K562 (cell line): Measurements from ENCODE around the gene LCN1. TPM values are rescaled to one million over a fixed set of nuclear protein-coding genes. Genes with fewer than 3 reads are reported as not detected.

Experiments
- ARID2 ChIP-seq: fragments of 450-650 bp; IDR thresholded peaks from 2 replicates; pipeline ENCODE4 v1.6.1; 2017; ENCODE audit warnings: antibody characterized with exemption, mild to moderate bottlenecking
- CBFB ChIP-seq: sonication (generic); formaldehyde crosslinking; IDR thresholded peaks from 2 replicates; pipeline ENCODE4 v1.4.0; 2020; ENCODE audit warnings: mild to moderate bottlenecking, missing genetic modification reagents
- CBX1 ChIP-seq: sonication (generic); IDR thresholded peaks from 2 replicates; pipeline ENCODE4 v1.6.1; 2016; ENCODE audit warnings: antibody characterized with exemption, low read depth, mild to moderate bottlenecking
- CEBPG ChIP-seq, 3 experiments: fragments of 200-800 bp in 1 of 3; sonication (Bioruptor generic) in 1 of 3; sonication (generic) in 1 of 3; formaldehyde crosslinking in 1 of 3; IDR thresholded peaks in 2 of 3; conservative IDR thresholded peaks in 1 of 3; 2 replicates each; pipeline versions ENCODE4 v1.6.1 to v1.8.0; 2016 to 2022; ENCODE audit warnings: missing compliant biosample characterization in 2 of 3, missing genetic modification characterization in 2 of 3, mild to moderate bottlenecking in 1 of 3, missing genetic modification reagents in 1 of 3
- CREBBP ChIP-seq: IDR thresholded peaks from one replicate; pipeline ENCODE4 v1.6.1; 2012; ENCODE audit warnings: low read depth, mild to moderate bottlenecking, control low read depth, inconsistent platforms, low read length
- ESRRB ChIP-seq: fragments of 250-450 bp; sonication (Bioruptor Pico); IDR thresholded peaks from 2 replicates; pipeline ENCODE4 v1.5.0; 2020; ENCODE audit warnings: mild to moderate bottlenecking, moderate library complexity, borderline replicate concordance
- ETV5 ChIP-seq: sonication (generic); formaldehyde crosslinking; IDR thresholded peaks from 2 replicates; pipeline ENCODE4 v1.4.0; 2020; ENCODE audit warnings: low read depth, mild to moderate bottlenecking, missing genetic modification reagents
- GTF2A2 ChIP-seq: IDR thresholded peaks from 2 replicates; pipeline ENCODE4 v1.6.1; 2016; ENCODE audit warnings: mild to moderate bottlenecking, missing genetic modification characterization, missing compliant biosample characterization
- JUN ChIP-seq, 2 experiments: sonication (generic) in 1 of 2; formaldehyde crosslinking in 1 of 2; IDR thresholded peaks; 2 replicates each; pipeline versions ENCODE4 v1.6.1 to v1.8.0; 2012 to 2022; ENCODE audit warnings: borderline replicate concordance in 2 of 2, mild to moderate bottlenecking in 2 of 2, improper control_type of control experiment in 1 of 2, low read depth in 1 of 2, low read length in 1 of 2, missing genetic modification reagents in 1 of 2
- KHSRP ChIP-seq: fragments of 450-650 bp; IDR thresholded peaks from 2 replicates; pipeline ENCODE4 v1.6.1; 2017
- MBD2 ChIP-seq: sonication (generic); IDR thresholded peaks from 2 replicates; pipeline ENCODE4 v1.6.1; 2016; ENCODE audit warnings: low read depth, borderline replicate concordance
- PRPF4 ChIP-seq: fragments of 200-400 bp; formaldehyde crosslinking; IDR thresholded peaks from one replicate; pipeline ENCODE4 v1.6.1; 2017; ENCODE audit warnings: low read length, low read depth, mild to moderate bottlenecking; ENCODE audit not compliant: insufficient read depth, poor library complexity, severe bottlenecking
- SLC30A9 ChIP-seq: fragments of 250-450 bp; sonication (Bioruptor Pico); IDR thresholded peaks from 2 replicates; pipeline ENCODE4 v1.8.0; 2022; ENCODE audit warnings: mild to moderate bottlenecking, moderate library complexity
- SMARCB1 ChIP-seq: IDR thresholded peaks from 2 replicates; pipeline ENCODE4 v1.6.1; 2011; ENCODE audit warnings: improper control_type of control experiment, low read depth; ENCODE audit not compliant: insufficient read length
- ZKSCAN8 ChIP-seq: fragments of 200-800 bp; sonication (Bioruptor generic); IDR thresholded peaks from 2 replicates; pipeline ENCODE4 v1.6.1; 2016; ENCODE audit warnings: missing genetic modification characterization, missing compliant biosample characterization
- ZNF124 ChIP-seq: sonication (generic); formaldehyde crosslinking; IDR thresholded peaks from 2 replicates; pipeline ENCODE4 v1.8.1; 2022; ENCODE audit warnings: missing genetic modification reagents
- ZNF174 ChIP-seq: fragments of 250-450 bp; sonication (Bioruptor Pico); IDR thresholded peaks from 2 replicates; pipeline ENCODE4 v1.4.0; 2020; ENCODE audit warnings: mild to moderate bottlenecking
- ZNF75A ChIP-seq: fragments of 450-650 bp; formaldehyde crosslinking; IDR thresholded peaks from 2 replicates; pipeline ENCODE4 v1.4.0; 2020; ENCODE audit warnings: mild to moderate bottlenecking
- polyA plus RNA-seq, 8 experiments: library from polyadenylated mRNA; depleted of rRNA in 4 of 8; stranded (reverse) in 5 of 8; unstranded in 3 of 8; fragments of >200 nt; fragmentation: Nextera tagmentation in 2 of 8; fragmentation: Illumina TruSeq in 1 of 8; extraction: Ambion mirVana in 2 of 8; extraction: Trizol in 1 of 8; gene quantifications; 2 replicates each; pipeline versions ENCODE4 v1.2.1 to v1.2.3, GENCODE V29; 2011 to 2014; ENCODE audit warnings: inconsistent platforms in 1 of 8, missing spikeins in 1 of 8
- total RNA-seq, 7 experiments: library from RNA; depleted of rRNA in 6 of 7; stranded (reverse); fragments of >200 nt in 6 of 7; fragmentation: Illumina TruSeq in 2 of 7; extraction: Trizol in 2 of 7; gene quantifications; 2 replicates each; pipeline versions ENCODE4 v1.2.1 to v1.2.3, GENCODE V29; 2011 to 2021; ENCODE audit warnings: low replicate concordance in 1 of 7
- TF ChIP-seq, protein P1 (sequence below): fragments of 250-450 bp; sonication (Bioruptor Pico); IDR thresholded peaks from 2 replicates; pipeline ENCODE4 v1.5.0; 2020; ENCODE audit warnings: mild to moderate bottlenecking
- TF ChIP-seq, protein P2 (sequence below): IDR thresholded peaks from 2 replicates; pipeline ENCODE4 v1.6.1; 2011; ENCODE audit not compliant: insufficient read length; ENCODE audit errors: extremely low read depth
- TF ChIP-seq, protein P3 (sequence below): IDR thresholded peaks from 2 replicates; pipeline ENCODE4 v1.6.1; 2016; ENCODE audit warnings: missing genetic modification characterization, missing compliant biosample characterization
- TF ChIP-seq, protein P4 (sequence below): fragments of 450-650 bp; IDR thresholded peaks from 2 replicates; pipeline ENCODE4 v1.6.1; 2017; ENCODE audit warnings: antibody characterized with exemption, mild to moderate bottlenecking

Gene LCN1
- total and polyA plus RNA-seq, 9 of the 15 experiments (the other 6 are each of a cell fraction or from before 2014, with no cell fraction given): not detected

DNA sequence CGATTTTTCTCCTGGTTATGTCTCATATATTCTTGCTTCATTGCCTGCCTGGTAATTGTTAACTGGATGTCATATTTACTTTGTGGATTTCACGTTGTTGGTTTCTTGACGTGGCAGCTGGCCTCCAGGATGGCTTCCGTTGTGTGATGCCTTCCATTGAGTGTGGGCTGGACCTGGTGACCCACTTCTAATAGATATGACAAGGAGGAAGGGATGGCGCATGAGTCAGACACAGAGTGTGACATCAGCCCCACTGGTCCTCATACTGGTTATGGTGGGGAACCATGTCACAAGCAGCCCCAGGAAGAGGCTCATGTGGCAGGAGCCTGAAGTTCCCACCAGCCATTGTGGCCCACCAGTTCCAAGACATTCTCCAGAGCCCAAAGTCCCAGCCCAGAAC lies 34.0 kb downstream of the LCN1 start (continued):
- no peak for TF ChIP-seq SLC30A9
- TF ChIP-seq, protein P1, sequence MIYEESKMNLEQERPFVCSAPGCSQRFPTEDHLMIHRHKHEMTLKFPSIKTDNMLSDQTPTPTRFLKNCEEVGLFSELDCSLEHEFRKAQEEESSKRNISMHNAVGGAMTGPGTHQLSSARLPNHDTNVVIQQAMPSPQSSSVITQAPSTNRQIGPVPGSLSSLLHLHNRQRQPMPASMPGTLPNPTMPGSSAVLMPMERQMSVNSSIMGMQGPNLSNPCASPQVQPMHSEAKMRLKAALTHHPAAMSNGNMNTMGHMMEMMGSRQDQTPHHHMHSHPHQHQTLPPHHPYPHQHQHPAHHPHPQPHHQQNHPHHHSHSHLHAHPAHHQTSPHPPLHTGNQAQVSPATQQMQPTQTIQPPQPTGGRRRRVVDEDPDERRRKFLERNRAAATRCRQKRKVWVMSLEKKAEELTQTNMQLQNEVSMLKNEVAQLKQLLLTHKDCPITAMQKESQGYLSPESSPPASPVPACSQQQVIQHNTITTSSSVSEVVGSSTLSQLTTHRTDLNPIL (CRISPR knock-in tag): no peak
- no peak for TF ChIP-seq GTF2A2
- no peak for TF ChIP-seq MBD2
- TF ChIP-seq ZNF75A (CRISPR knock-in tag): no peak
- no peak for TF ChIP-seq ZNF124 (CRISPR knock-in tag)
- no peak for TF ChIP-seq ZKSCAN8
- no peak for TF ChIP-seq CBX1
- TF ChIP-seq JUN (IDR thresholded peaks at IDR 0.05; ENCODE audit: borderline replicate concordance, low read depth, low read length): peak; percentile 78
- no peak for TF ChIP-seq JUN (CRISPR knock-in tag; IDR thresholded peaks at IDR 0.05; ENCODE audit: borderline replicate concordance)
- no peak for TF ChIP-seq ARID2
- TF ChIP-seq, protein P2, sequence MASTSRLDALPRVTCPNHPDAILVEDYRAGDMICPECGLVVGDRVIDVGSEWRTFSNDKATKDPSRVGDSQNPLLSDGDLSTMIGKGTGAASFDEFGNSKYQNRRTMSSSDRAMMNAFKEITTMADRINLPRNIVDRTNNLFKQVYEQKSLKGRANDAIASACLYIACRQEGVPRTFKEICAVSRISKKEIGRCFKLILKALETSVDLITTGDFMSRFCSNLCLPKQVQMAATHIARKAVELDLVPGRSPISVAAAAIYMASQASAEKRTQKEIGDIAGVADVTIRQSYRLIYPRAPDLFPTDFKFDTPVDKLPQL: no peak
- TF ChIP-seq, protein P3, sequence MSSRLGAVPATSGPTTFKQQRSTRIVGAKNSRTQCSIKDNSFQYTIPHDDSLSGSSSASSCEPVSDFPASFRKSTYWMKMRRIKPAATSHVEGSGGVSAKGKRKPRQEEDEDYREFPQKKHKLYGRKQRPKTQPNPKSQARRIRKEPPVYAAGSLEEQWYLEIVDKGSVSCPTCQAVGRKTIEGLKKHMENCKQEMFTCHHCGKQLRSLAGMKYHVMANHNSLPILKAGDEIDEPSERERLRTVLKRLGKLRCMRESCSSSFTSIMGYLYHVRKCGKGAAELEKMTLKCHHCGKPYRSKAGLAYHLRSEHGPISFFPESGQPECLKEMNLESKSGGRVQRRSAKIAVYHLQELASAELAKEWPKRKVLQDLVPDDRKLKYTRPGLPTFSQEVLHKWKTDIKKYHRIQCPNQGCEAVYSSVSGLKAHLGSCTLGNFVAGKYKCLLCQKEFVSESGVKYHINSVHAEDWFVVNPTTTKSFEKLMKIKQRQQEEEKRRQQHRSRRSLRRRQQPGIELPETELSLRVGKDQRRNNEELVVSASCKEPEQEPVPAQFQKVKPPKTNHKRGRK (tag): no peak
- no peak for TF ChIP-seq PRPF4
- TF ChIP-seq CREBBP: no peak
- no peak for TF ChIP-seq KHSRP
- no peak for TF ChIP-seq ESRRB
- TF ChIP-seq ZNF174: no peak
- TF ChIP-seq CBFB: no peak
- no peak for TF ChIP-seq ETV5 (CRISPR knock-in tag)
- TF ChIP-seq, protein P4, sequence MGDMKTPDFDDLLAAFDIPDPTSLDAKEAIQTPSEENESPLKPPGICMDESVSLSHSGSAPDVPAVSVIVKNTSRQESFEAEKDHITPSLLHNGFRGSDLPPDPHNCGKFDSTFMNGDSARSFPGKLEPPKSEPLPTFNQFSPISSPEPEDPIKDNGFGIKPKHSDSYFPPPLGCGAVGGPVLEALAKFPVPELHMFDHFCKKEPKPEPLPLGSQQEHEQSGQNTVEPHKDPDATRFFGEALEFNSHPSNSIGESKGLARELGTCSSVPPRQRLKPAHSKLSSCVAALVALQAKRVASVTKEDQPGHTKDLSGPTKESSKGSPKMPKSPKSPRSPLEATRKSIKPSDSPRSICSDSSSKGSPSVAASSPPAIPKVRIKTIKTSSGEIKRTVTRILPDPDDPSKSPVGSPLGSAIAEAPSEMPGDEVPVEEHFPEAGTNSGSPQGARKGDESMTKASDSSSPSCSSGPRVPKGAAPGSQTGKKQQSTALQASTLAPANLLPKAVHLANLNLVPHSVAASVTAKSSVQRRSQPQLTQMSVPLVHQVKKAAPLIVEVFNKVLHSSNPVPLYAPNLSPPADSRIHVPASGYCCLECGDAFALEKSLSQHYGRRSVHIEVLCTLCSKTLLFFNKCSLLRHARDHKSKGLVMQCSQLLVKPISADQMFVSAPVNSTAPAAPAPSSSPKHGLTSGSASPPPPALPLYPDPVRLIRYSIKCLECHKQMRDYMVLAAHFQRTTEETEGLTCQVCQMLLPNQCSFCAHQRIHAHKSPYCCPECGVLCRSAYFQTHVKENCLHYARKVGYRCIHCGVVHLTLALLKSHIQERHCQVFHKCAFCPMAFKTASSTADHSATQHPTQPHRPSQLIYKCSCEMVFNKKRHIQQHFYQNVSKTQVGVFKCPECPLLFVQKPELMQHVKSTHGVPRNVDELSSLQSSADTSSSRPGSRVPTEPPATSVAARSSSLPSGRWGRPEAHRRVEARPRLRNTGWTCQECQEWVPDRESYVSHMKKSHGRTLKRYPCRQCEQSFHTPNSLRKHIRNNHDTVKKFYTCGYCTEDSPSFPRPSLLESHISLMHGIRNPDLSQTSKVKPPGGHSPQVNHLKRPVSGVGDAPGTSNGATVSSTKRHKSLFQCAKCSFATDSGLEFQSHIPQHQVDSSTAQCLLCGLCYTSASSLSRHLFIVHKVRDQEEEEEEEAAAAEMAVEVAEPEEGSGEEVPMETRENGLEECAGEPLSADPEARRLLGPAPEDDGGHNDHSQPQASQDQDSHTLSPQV: 0 out of 2 replicates have a peak, but pooled peaks have one; percentile 9
- TF ChIP-seq CEBPG (CRISPR knock-in tag; IDR thresholded peaks at IDR 0.05): no peak
- peak in 1 of 2 experiments; percentile 70; a peak in 2 of 4 replicates for TF ChIP-seq CEBPG (tag; conservative IDR thresholded peaks at IDR 0.05 in 1 of 2, IDR thresholded peaks at IDR 0.05 in 1 of 2)
- TF ChIP-seq SMARCB1: no peak
